Daoy (cell line): Measurements from ENCODE around the gene GSTCD. TPM values are rescaled to one million over a fixed set of nuclear protein-coding genes. Genes with fewer than 3 reads are reported as not detected.
"Not testable (repeated sequence)": the region's sequence is repeated elsewhere in the genome, so short reads cannot be mapped to it uniquely, and the experiment has no call there.

ENCODE experiments used
- DNase-seq: peaks from one replicate; pipeline ENCODE4 v3.0.0-alpha.2; 2015; ENCODE audit warnings: low read depth
- total RNA-seq: library from RNA; depleted of rRNA; stranded (reverse); fragments of >200 nt; shearing (Covaris generic); gene quantifications from 2 replicates; pipeline ENCODE4 v1.2.3, GENCODE V29; 2014; rRNA removed

Gene GSTCD, protein sequence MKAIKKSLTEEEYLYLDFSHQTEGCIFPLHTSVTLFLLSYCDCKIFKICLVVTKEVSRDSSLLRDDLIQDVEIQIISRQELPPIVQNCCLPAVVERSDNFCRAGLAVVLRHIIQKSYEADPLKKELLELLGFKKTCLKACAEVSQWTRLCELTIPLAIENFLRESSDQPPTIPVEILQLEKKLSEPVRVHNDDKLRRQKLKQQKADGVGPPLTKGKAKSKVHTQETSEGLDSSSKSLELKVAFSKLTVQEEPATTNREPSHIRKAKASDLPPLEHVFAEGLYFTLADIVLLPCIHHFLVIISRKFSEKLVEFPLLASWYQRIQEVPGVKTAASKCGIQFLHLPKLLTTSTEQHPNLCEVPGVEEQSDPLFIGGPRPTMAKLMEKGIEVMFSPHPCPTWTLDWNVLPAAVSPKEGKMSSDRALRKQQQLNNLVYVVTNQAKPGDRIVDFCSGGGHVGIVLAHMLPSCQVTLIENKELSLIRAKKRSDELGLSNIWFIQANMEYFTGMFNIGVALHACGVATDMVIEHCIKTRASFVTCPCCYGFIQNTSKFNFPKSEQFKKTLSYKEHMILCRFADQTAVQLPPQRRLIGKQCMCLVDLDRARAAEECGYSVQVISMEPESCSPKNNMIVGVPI
- 7.1 and 11.3 TPM in 2 replicates for total RNA-seq

DNA sequence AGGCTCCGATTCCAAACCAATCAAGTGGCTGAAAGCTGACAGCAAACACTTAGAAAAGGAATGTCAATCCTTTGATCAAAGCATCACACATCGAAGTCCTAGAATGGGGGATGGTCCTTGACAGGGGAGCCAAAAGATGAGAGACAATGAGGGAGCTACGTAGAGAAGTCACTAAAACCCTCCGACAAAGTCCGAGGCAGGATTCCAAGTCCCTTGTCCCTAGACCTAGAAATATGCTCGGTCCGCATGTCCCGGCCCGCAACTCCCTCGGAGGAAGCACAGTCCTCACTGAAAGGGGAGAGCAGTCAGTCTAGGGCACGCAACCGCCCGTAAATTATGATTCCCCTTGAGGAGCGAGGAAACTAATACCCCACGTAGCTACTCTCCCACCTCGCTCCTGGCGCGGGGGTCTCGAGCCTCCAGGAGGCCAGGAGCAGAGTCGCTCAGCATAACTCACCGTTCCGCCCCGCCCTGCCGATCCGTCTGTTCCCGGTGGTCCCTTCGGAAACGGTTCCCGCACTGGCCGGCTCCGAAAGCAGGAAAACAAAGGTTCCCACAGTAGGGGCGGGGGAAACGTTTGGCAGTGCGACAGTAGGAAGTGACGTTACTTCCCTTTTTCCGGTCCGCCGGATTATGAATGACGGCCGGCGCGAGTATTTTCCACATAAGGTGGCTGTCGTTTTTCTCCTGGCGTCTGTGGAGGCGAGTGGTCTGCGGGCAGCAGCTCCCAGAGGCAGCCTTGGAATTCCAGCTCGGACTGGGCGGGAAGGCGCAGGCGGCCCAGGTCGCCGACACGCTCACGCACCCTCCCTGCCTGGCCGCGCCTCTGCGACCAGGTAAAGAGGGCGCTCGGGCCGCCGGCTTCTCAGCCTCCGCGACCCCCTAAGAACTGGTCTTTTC, at the start of gene GSTCD, which contains the start of gene INTS12:
Gene GSTCD (plus strand): TSS at position 604 of the 900 bp plus-strand sequence. CDS start 8,830 bp downstream, outside the sequence.
Gene INTS12 (minus strand): TSS at position 509 of the 900 bp plus-strand sequence. CDS start 8,684 bp downstream, outside the sequence.
- DNase-seq: peak; percentile 84

DNA sequence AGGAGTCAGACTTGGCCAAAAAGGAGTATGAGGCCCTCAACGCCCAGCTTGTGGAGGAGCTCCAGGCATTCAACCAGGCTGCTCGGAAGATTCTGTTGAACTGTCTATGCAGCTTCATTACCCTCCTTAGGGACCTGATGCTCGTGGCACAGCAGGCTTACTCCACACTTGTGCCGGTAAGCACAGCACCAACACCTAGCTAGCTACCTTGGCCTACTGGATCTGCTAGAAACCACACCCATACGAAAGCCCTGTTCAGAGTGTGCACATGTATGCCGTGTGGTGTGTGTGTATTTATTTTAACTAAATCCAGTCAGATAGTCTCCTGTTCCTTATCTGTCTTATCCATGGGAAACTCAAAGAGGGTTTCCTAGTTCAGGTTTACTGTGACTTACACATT, 49.4 kb upstream of the GSTCD start:
- no peak for DNase-seq

- no peak for DNase-seq
These were observed 47.6 kb upstream of the GSTCD start for GRCh38 chr4:105661028-105661427.

DNA sequence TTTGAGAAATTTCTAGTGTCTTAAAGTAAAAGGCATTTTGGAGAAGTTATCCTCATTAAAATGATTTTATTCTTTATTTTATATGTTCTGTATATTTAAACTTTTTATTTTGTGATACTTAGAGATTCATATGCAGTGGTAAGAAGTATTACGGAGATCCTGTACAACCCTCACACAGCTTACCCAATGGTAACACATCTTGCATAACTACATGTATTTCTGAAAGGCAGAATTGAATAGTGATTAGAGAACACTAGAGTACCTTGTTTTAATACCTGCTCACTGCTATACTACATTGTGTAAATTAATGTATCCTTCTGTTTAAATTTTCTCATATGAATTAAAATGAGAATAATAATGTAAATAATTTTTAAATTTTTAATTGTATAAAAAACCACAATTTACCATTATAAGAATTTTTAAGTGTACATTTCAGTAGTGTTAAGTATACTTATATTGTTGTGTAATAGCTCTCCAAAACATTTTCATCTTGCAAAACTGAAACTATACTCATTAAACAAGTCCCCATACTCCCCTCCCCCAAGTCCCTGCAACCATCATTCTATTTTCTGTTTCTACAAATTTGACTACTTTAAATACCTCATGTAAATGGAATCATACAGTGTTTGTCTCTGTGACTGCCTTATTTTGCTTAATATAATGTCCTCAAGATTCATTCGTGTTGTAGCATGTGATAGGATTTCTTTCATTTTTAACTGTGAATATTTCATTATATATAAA, 45.5 kb upstream of the GSTCD start:
- no peak for DNase-seq

- DNase-seq: no peak
These were observed 41.9 kb upstream of the GSTCD start for GRCh38 chr4:105666693-105667092.

DNA sequence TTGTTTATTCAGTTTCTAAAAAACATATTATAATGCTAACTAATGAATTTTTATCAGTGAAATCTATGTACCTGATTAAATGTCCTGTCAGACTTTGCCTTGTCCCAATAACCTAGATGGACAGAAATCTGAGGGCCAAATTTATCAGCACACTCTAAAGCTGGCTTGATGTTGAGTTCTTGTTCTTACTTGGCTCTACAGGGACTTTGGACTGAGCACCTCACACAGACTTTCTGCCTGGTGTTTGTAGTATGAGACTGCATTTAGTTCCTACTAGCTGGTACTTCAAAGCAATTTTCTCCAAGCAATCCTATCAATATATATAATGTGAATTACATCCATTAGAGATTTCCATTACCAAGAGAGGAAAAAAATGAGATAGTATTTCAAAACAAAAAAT, 37.9 kb upstream of the GSTCD start:
- DNase-seq: no peak

- no peak for DNase-seq
These were observed 37.3 kb upstream of the GSTCD start for GRCh38 chr4:105671301-105671700.

- DNase-seq: no peak
These were observed 34.6 kb upstream of the GSTCD start for GRCh38 chr4:105674011-105674410.

- no peak for DNase-seq
These were observed 30.9 kb upstream of the GSTCD start for GRCh38 chr4:105677709-105678108.

GRCh38 chr4:105679186-105679585, 29.4 kb upstream of the GSTCD start:
- peak; percentile 16 for DNase-seq

- no peak for DNase-seq
These were observed 25.5 kb upstream of the GSTCD start for GRCh38 chr4:105683038-105683437.

DNA sequence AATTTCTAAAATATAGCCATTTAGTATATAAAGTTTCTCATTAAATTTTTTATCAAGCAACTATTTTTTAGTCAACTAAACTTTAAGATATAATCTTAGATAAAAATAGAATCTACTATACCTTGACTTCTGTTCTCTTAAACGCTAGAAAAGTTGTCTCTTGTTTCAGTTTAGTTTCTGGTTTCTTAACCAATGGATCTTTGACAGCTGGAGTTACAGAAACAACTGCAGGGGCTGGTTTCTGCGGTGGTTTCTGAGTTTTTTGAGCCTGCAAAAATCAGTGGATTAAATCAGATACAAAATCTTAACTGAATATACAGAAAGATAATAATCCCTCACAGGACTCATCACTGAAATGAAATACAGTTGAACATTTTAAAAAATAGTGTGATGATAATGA, 22.0 kb upstream of the GSTCD start:
- DNase-seq: no peak

- DNase-seq: not testable (repeated sequence)
These were observed 13.8 kb upstream of the GSTCD start for GRCh38 chr4:105694812-105695211.

DNA sequence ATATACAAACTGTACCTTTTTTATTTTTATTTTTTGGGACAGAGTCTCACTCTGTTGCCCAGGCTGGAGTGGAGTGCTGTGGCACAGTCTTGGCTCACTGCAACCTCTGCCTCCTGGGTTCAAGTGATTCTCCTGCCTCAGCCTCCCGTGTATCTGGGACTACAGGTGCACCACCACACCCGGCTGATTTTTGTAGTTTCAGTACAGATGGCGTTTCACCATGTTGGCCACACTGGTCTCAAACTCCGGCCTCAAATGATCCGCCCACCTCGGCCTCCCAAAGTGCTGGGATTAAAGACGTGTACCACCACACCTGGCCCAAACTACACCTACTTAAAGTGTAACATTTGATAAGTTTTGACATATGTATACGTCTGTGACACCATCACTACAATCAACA, 12.8 kb upstream of the GSTCD start:
- not testable (repeated sequence) for DNase-seq

GRCh38 chr4:105698607-105699006, 10.0 kb upstream of the GSTCD start:
- DNase-seq: no peak

GRCh38 chr4:105707782-105708180, 803 bp upstream of the GSTCD start:
- no peak for DNase-seq

DNA sequence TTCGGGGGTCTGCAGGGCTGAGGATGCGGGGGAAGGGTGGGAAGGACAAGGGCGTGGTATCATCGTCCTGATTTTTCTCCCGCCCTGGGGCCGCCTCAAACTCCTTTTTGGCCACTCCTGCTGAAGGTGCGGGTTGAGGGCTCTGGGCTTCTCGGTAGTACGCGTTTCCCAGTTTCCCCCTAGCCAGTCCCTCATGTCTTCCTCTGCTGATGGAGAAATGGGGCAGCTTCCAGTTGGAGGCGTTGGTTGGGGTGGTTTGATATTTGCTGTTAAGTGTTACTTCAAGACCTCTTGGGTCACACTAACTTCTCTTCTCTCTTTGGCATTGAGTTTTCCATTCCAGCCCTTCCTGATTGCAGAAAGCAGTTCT, 482 bp downstream of the GSTCD start:
- peak; percentile 10 for DNase-seq

GRCh38 chr4:105710012-105710600, 1.5 kb downstream of the GSTCD start:
- peak; percentile 2 for DNase-seq

GRCh38 chr4:105710678-105711077, 2.1 kb downstream of the GSTCD start:
- peak; percentile 6 for DNase-seq

GRCh38 chr4:105712766-105713165, 4.2 kb downstream of the GSTCD start:
- DNase-seq: no peak

DNA sequence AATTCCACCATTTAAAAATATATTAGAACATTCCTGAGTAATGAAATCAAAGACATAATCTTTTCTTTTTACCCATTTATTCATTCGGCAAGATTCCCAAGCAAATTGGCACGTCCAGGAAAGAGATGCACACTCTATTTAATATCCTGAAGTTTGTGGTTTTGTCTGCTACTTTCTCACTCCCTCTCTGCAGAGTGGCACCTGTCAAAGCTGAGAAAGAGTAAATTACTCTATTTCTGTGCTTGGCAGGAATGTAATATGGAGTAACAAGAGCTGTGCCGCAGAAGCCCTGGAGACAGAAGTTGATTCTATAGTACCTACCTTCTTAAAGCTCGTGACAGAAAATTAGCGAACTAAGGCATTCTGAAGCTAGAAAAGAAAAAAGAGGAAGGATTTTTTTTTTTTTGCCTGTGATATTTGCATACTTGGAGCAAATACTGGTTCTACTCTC, 5.5 kb downstream of the GSTCD start:
- no peak for DNase-seq
